IPS-20b (cell line): Measurements from ENCODE around the gene PRSS38.

Experiments
- H3K27ac ChIP-seq: one replicate; pipeline ENCODE4 v1.5.1; 2013; ENCODE audit warnings: low read length
- H3K27me3 ChIP-seq: 2 replicates; pipeline ENCODE4 v1.6.1; 2013; ENCODE audit warnings: mild to moderate bottlenecking, low read length, inconsistent platforms; ENCODE audit not compliant: insufficient read depth
- H3K36me3 ChIP-seq: 2 replicates; pipeline ENCODE4 v1.6.1; 2013; ENCODE audit warnings: low read depth, mild to moderate bottlenecking, inconsistent platforms, low read length, moderate library complexity; ENCODE audit not compliant: insufficient read depth
- H3K4me1 ChIP-seq: 2 replicates; pipeline ENCODE4 v1.6.1; 2013; ENCODE audit warnings: mild to moderate bottlenecking, control low read depth, inconsistent platforms, low read length, moderate library complexity; ENCODE audit not compliant: insufficient read depth
- H3K4me3 ChIP-seq: 2 replicates; pipeline ENCODE4 v1.5.1; 2013; ENCODE audit warnings: mild to moderate bottlenecking, low read length, inconsistent platforms
- H3K9ac ChIP-seq: 2 replicates; pipeline ENCODE4 v1.6.1; 2013; ENCODE audit warnings: low read depth, mild to moderate bottlenecking, inconsistent platforms, low read length, moderate library complexity
- H3K9me3 ChIP-seq: 2 replicates; pipeline ENCODE4 v1.6.1; 2013; ENCODE audit warnings: mild to moderate bottlenecking, low read depth, low read length, inconsistent platforms; ENCODE audit not compliant: insufficient read depth

The PRSS38 gene

DNA sequence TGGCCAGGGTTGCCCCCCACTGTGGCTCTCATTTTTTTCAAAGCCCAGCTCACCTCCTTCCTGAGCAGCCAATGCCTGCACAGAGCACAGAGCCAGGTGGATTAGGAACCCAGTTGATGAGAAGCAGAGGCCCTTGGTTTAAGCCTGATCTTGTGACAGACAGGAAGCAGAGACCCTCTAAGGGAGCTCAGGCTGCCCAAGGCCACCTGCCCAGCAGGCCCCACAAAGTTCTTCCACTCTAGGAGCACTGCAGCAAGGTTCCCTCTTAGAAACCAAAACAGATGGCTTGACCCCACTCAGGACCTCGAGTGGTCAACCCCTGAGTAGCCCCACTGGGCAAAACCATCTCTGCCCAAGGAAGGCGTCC lies 25.5 kb upstream of the PRSS38 start:
- Histone ChIP-seq H3K4me3 (no peak overlapping the region), H3K9me3 (no peaks in the 10 kb centered on the region), H3K4me1 (no peaks in the 10 kb centered on the region; the same call in 1 of the 2 replicates), H3K27ac (no peak overlapping the region), H3K9ac (no peak overlapping the region), H3K27me3 (peaks cover 45% of the 10 kb centered on the region), H3K36me3 (no peaks in the 10 kb centered on the region)

GRCh38 chr1:227790868-227791267 lies 24.6 kb upstream of the PRSS38 start:
- H3K4me1 ChIP-seq: no peaks in the 10 kb centered on the region; the same call in 1 of the 2 replicates
- H3K9ac ChIP-seq: no peak overlapping the region
- H3K36me3 ChIP-seq: no peaks in the 10 kb centered on the region
- no peaks in the 10 kb centered on the region for H3K9me3 ChIP-seq
- no peak overlapping the region for H3K27ac ChIP-seq
- H3K4me3 ChIP-seq: no peak overlapping the region
- H3K27me3 ChIP-seq: peaks cover 40% of the 10 kb centered on the region

GRCh38 chr1:227791425-227792143 lies 23.9 kb upstream of the PRSS38 start:
- Histone ChIP-seq H3K27ac (no peak overlapping the region), H3K4me1 (no peaks in the 10 kb centered on the region; the same call in 1 of the 2 replicates), H3K9me3 (no peaks in the 10 kb centered on the region), H3K36me3 (no peaks in the 10 kb centered on the region), H3K27me3 (peaks cover 33% of the 10 kb centered on the region), H3K4me3 (no peak overlapping the region), H3K9ac (no peak overlapping the region)

GRCh38 chr1:227792216-227793078 lies 23.0 kb upstream of the PRSS38 start:
- no peaks in the 10 kb centered on the region; the same call in 1 of the 2 replicates for H3K4me1 ChIP-seq
- H3K27me3 ChIP-seq: peaks cover 24% of the 10 kb centered on the region
- H3K4me3 ChIP-seq: no peak overlapping the region
- H3K9me3 ChIP-seq: no peaks in the 10 kb centered on the region
- H3K36me3 ChIP-seq: no peaks in the 10 kb centered on the region
- no peak overlapping the region for H3K27ac ChIP-seq
- no peak overlapping the region for H3K9ac ChIP-seq

- no peaks in the 10 kb centered on the region for H3K9me3 ChIP-seq
- H3K9ac ChIP-seq: no peak overlapping the region
- no peak overlapping the region for H3K27ac ChIP-seq
- no peak overlapping the region for H3K4me3 ChIP-seq
- no peaks in the 10 kb centered on the region for H3K36me3 ChIP-seq
- H3K27me3 ChIP-seq: peaks cover 20% of the 10 kb centered on the region
- no peaks in the 10 kb centered on the region; the same call in 1 of the 2 replicates for H3K4me1 ChIP-seq
Measured at GRCh38 chr1:227793079-227793947, 22.2 kb upstream of the PRSS38 start.

DNA sequence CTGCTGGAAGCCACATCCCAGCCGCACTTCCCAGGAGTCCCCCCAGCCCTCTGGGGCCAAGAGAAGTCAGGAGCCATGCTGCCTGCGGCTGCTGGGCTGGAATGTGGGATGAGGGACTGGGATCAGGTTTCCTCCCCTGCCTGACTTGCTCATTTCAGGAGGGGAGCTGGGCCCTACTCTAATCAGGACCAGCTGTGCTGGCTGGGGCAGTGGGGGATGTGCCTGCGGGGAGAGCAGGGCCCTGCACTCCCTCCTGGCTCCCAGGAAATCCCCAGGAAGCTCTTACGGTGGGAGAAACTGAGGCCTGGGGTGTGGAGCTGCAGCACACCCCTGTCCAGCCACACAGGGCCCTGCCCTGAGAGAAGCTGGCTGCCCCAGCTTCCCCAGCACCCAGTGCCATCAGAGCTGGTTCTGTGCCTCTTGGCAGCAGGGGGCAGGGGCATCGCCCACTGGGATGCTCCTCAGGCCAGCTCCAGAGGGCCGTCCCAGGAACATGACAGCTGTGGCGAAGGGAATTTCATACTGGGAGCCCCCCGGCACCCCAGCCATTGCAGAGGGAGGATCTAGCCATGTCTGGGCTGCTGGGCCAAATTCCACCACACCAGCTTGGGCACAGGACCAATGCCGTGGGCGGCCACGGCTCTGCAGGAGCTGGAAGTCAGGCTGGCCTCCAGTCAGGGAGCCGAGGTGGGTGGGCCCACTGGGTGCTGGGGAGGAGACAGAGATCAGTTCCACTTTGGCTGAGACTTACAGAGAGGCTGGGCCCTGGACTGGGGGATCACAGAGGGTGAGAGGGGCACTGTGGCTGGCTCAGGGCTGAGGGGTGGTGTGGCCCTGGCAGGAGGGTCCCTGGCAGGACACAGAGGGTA lies 21.3 kb upstream of the PRSS38 start:
- H3K9ac ChIP-seq: no peak overlapping the region
- H3K27me3 ChIP-seq: peaks cover 12% of the 10 kb centered on the region
- no peak overlapping the region for H3K4me3 ChIP-seq
- H3K27ac ChIP-seq: no peak overlapping the region
- no peaks in the 10 kb centered on the region; the same call in 1 of the 2 replicates for H3K4me1 ChIP-seq
- H3K9me3 ChIP-seq: no peaks in the 10 kb centered on the region
- no peaks in the 10 kb centered on the region for H3K36me3 ChIP-seq

DNA sequence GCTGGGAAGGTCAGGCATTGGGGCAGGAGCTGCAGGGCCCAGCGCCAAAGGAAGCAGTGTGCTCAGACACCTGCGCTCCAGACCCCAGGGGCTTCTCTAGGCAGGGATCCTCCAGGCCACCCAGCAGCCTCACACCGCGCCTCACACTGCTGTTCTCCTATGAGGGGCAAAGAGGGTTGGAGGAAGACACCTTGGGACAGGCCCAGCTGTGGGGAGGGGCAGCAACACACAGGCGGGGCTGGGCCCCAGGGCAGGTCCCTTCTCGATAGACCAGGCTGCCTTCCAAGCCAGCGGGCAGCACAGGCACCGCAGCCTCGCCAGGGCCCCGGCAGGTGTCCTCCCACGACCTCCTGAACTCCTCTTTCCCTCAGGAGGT lies 20.7 kb upstream of the PRSS38 start:
- H3K9ac ChIP-seq: no peak overlapping the region
- no peak overlapping the region for H3K27ac ChIP-seq
- H3K4me3 ChIP-seq: no peak overlapping the region
- no peaks in the 10 kb centered on the region for H3K9me3 ChIP-seq
- H3K27me3 ChIP-seq: peaks cover 6% of the 10 kb centered on the region
- no peaks in the 10 kb centered on the region; the same call in 1 of the 2 replicates for H3K4me1 ChIP-seq
- no peaks in the 10 kb centered on the region for H3K36me3 ChIP-seq

DNA sequence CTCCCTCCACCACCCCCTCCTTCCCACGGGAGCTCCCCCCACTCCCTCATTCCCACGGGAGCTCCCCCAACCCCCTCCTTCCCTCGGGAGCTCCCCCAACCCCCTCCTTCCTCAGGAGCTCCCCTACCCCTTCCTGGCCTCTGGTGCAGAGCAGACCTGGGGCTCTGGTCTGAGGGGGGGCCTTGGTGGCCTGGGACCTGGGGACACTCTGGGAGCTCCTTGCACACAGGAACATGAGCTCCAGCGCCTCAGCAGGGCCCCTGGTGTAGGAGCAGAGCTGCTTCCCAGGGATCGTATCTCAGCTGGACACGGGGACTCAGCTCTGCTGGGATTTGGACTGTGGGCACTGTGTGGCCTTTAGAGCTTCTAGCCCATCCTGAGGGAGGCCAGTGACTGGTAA lies 19.7 kb upstream of the PRSS38 start:
- Histone ChIP-seq H3K27me3 (no peaks in the 10 kb centered on the region; the same call in 1 of the 2 replicates), H3K4me3 (no peak overlapping the region), H3K36me3 (no peaks in the 10 kb centered on the region), H3K4me1 (no peaks in the 10 kb centered on the region; the same call in 1 of the 2 replicates), H3K9me3 (no peaks in the 10 kb centered on the region), H3K9ac (no peak overlapping the region), H3K27ac (no peak overlapping the region)

- no peak overlapping the region for H3K27ac ChIP-seq
- H3K27me3 ChIP-seq: no peaks in the 10 kb centered on the region; the same call in 1 of the 2 replicates
- H3K4me1 ChIP-seq: no peaks in the 10 kb centered on the region; the same call in 1 of the 2 replicates
- no peak overlapping the region for H3K9ac ChIP-seq
- no peaks in the 10 kb centered on the region for H3K36me3 ChIP-seq
- no peaks in the 10 kb centered on the region for H3K9me3 ChIP-seq
- H3K4me3 ChIP-seq: no peak overlapping the region
Measured at GRCh38 chr1:227796359-227796915, 19.0 kb upstream of the PRSS38 start.

- no peak overlapping the region for H3K4me3 ChIP-seq
- no peaks in the 10 kb centered on the region for H3K9me3 ChIP-seq
- no peak overlapping the region for H3K9ac ChIP-seq
- H3K4me1 ChIP-seq: no peaks in the 10 kb centered on the region; the same call in 1 of the 2 replicates
- H3K27ac ChIP-seq: no peak overlapping the region
- no peaks in the 10 kb centered on the region for H3K36me3 ChIP-seq
- H3K27me3 ChIP-seq: no peaks in the 10 kb centered on the region; the same call in 1 of the 2 replicates
Measured at GRCh38 chr1:227797144-227797543, 18.3 kb upstream of the PRSS38 start.
